Trophoblast cell (in vitro differentiated cells and primary cell): ENCODE measurements around the gene HAT1.

Source experiments
- DNase-seq, 2 donors: peaks; one replicate each; pipeline ENCODE4 v3.0.0-alpha.2; 2016
- H2AFZ ChIP-seq: 2 replicates; pipeline ENCODE4 v1.6.1; 2013; ENCODE audit warnings: low read length, moderate library complexity, mild to moderate bottlenecking; ENCODE audit not compliant: insufficient read depth, poor library complexity
- H2AK5ac ChIP-seq: 2 replicates; pipeline ENCODE4 v1.6.1; 2013; ENCODE audit warnings: mild to moderate bottlenecking, low read length
- H2BK120ac ChIP-seq: 2 replicates; pipeline ENCODE4 v1.6.1; 2013; ENCODE audit warnings: low read length, mild to moderate bottlenecking, moderate library complexity; ENCODE audit not compliant: insufficient read depth, poor library complexity
- H2BK12ac ChIP-seq: 2 replicates; pipeline ENCODE4 v1.6.1; 2013; ENCODE audit warnings: mild to moderate bottlenecking, low read length, moderate library complexity
- H2BK5ac ChIP-seq: 2 replicates; pipeline ENCODE4 v1.6.1; 2013; ENCODE audit warnings: low read length, low read depth, moderate library complexity, mild to moderate bottlenecking; ENCODE audit not compliant: poor library complexity
- H3K14ac ChIP-seq: 2 replicates; pipeline ENCODE4 v1.6.1; 2013; ENCODE audit warnings: mild to moderate bottlenecking, low read length
- H3K18ac ChIP-seq: 2 replicates; pipeline ENCODE4 v1.6.1; 2013; ENCODE audit warnings: mild to moderate bottlenecking, low read length
- H3K23ac ChIP-seq: 2 replicates; pipeline ENCODE4 v1.6.1; 2013; ENCODE audit warnings: low read length
- H3K27ac ChIP-seq: 2 replicates; pipeline ENCODE4 v1.5.1; 2013; ENCODE audit warnings: low read depth, mild to moderate bottlenecking, inconsistent platforms, low read length, moderate library complexity
- H3K27me3 ChIP-seq: 2 replicates; pipeline ENCODE4 v1.6.1; 2013; ENCODE audit warnings: inconsistent platforms, mild to moderate bottlenecking, low read length, moderate library complexity; ENCODE audit not compliant: insufficient read depth
- H3K36me3 ChIP-seq, 2 experiments: 1 replicate in 1 of 2; 2 replicates in 1 of 2; pipeline ENCODE4 v1.6.1; 2013; ENCODE audit warnings: low read length in 2 of 2, mild to moderate bottlenecking in 2 of 2, moderate library complexity in 1 of 2; ENCODE audit not compliant: insufficient read depth in 2 of 2, control insufficient read depth in 1 of 2
- H3K4ac ChIP-seq: 2 replicates; pipeline ENCODE4 v1.6.1; 2013; ENCODE audit warnings: low read depth, mild to moderate bottlenecking, low read length, moderate library complexity
- H3K4me1 ChIP-seq, 2 experiments: 1 replicate in 1 of 2; 2 replicates in 1 of 2; pipeline ENCODE4 v1.6.1; 2013; ENCODE audit warnings: low read length in 2 of 2, mild to moderate bottlenecking in 2 of 2, moderate library complexity in 1 of 2; ENCODE audit not compliant: insufficient read depth in 2 of 2, control insufficient read depth in 1 of 2
- H3K4me2 ChIP-seq: 2 replicates; pipeline ENCODE4 v1.6.1; 2013; ENCODE audit warnings: inconsistent platforms, mild to moderate bottlenecking, low read length, moderate library complexity
- H3K4me3 ChIP-seq: 2 replicates; pipeline ENCODE4 v1.5.1; 2013; ENCODE audit warnings: mild to moderate bottlenecking, low read depth, low read length, inconsistent platforms
- H3K79me1 ChIP-seq: one replicate; pipeline ENCODE4 v1.6.1; 2013; ENCODE audit warnings: low read length
- H3K79me2 ChIP-seq: 2 replicates; pipeline ENCODE4 v1.6.1; 2013; ENCODE audit warnings: low read length, mild to moderate bottlenecking; ENCODE audit not compliant: control insufficient read depth, insufficient read depth, poor library complexity
- H3K9ac ChIP-seq: 2 replicates; pipeline ENCODE4 v1.6.1; 2013; ENCODE audit warnings: mild to moderate bottlenecking, low read length
- H3K9me3 ChIP-seq: 2 replicates; pipeline ENCODE4 v1.6.1; 2013; ENCODE audit warnings: low read depth, mild to moderate bottlenecking, control low read depth, inconsistent platforms, low read length; ENCODE audit not compliant: insufficient read depth
- H4K12ac ChIP-seq: 2 replicates; pipeline ENCODE4 v1.6.1; 2013; ENCODE audit warnings: low read depth, mild to moderate bottlenecking, low read length, moderate library complexity
- H4K8ac ChIP-seq: 2 replicates; pipeline ENCODE4 v1.6.1; 2013; ENCODE audit warnings: low read depth, mild to moderate bottlenecking, low read length, moderate library complexity
- H4K91ac ChIP-seq: one replicate; pipeline ENCODE4 v1.6.1; 2013; ENCODE audit warnings: low read depth, mild to moderate bottlenecking, low read length, moderate library complexity
- WGBS: extraction: QIAGEN DNeasy Blood & Tissue Kit; methylation state at CpG from one replicate; pipeline ENCODE4 v1.1.7; 2013; ENCODE audit warnings: missing lambda C conversion rate; ENCODE audit not compliant: insufficient read length, insufficient coverage; ENCODE audit errors: extremely low coverage; 5-methylcytosine and 5-hydroxymethylcytosine counted together

HAT1 gene

GRCh38 chr2:172009823-172010222, 87.6 kb downstream of the HAT1 start:
- no peak overlapping the region for H3K4ac ChIP-seq
- DNase-seq: no peak
- no peak overlapping the region for H3K14ac ChIP-seq
- H2AK5ac ChIP-seq: no peak overlapping the region
- H3K4me3 ChIP-seq: no peak overlapping the region
- no peaks in the 10 kb centered on the region for H3K79me1 ChIP-seq
- H2BK12ac ChIP-seq: peak overlapping the region; percentile 46
- H4K12ac ChIP-seq: no peak overlapping the region
- no peak overlapping the region for H3K9ac ChIP-seq
- no peak overlapping the region for H3K4me2 ChIP-seq
- H3K27me3 ChIP-seq: no peaks in the 10 kb centered on the region
- no peak overlapping the region for H2AFZ ChIP-seq
- no peak overlapping the region for H3K23ac ChIP-seq
- no peak overlapping the region for H4K8ac ChIP-seq
- no peaks in the 10 kb centered on the region for H3K9me3 ChIP-seq
- H4K91ac ChIP-seq: no peak overlapping the region
- no peak overlapping the region for H2BK120ac ChIP-seq
- no peaks in the 10 kb centered on the region for H3K79me2 ChIP-seq
- no peak overlapping the region for H3K27ac ChIP-seq
- H3K18ac ChIP-seq: no peak overlapping the region
- H3K36me3 ChIP-seq: no peaks in the 10 kb centered on the region
- no peak overlapping the region for H2BK5ac ChIP-seq
- WGBS: no CpG with 5 or more reads among the region's 4 CpGs
- H3K4me1 ChIP-seq: peaks cover 2% of the 10 kb centered on the region in 2 experiments

- no peak overlapping the region for H4K12ac ChIP-seq
- no peak overlapping the region for H3K23ac ChIP-seq
- no peak overlapping the region for H3K27ac ChIP-seq
- no peak overlapping the region for H4K8ac ChIP-seq
- H3K27me3 ChIP-seq: no peaks in the 10 kb centered on the region
- H3K4me1 ChIP-seq: peaks cover 2% of the 10 kb centered on the region in 2 experiments
- no peak overlapping the region for H3K14ac ChIP-seq
- H2BK5ac ChIP-seq: no peak overlapping the region
- no peak overlapping the region for H3K18ac ChIP-seq
- WGBS: no CpG with 5 or more reads among the region's 11 CpGs
- no peak overlapping the region for H3K4me3 ChIP-seq
- no peak overlapping the region for H2BK12ac ChIP-seq
- H3K36me3 ChIP-seq: no peaks in the 10 kb centered on the region
- no peaks in the 10 kb centered on the region for H3K9me3 ChIP-seq
- no peaks in the 10 kb centered on the region for H3K79me1 ChIP-seq
- no peak overlapping the region for H2BK120ac ChIP-seq
- no peak overlapping the region for H4K91ac ChIP-seq
- H3K4ac ChIP-seq: no peak overlapping the region
- H3K79me2 ChIP-seq: no peaks in the 10 kb centered on the region
- H2AFZ ChIP-seq: no peak overlapping the region
- no peak overlapping the region for H3K9ac ChIP-seq
- H3K4me2 ChIP-seq: no peak overlapping the region
- no peak overlapping the region for H2AK5ac ChIP-seq
- DNase-seq: no peak
Observed at GRCh38 chr2:172011812-172012575, 89.7 kb downstream of the HAT1 start.

GRCh38 chr2:172012677-172013391, 90.6 kb downstream of the HAT1 start:
- Histone ChIP-seq H4K8ac (no peak overlapping the region), H2AFZ (no peak overlapping the region), H3K4me1 (peaks cover 2% of the 10 kb centered on the region in 2 experiments), H2AK5ac (no peak overlapping the region), H3K79me1 (no peaks in the 10 kb centered on the region), H4K91ac (no peak overlapping the region), H3K14ac (peak overlapping the region; percentile 45), H2BK12ac (peak overlapping the region; percentile 66), H3K79me2 (no peaks in the 10 kb centered on the region), H3K9me3 (no peaks in the 10 kb centered on the region), H2BK120ac (no peak overlapping the region), H3K4ac (no peak overlapping the region), H3K27me3 (no peaks in the 10 kb centered on the region), H3K23ac (no peak overlapping the region), H3K4me3 (no peak overlapping the region), H2BK5ac (no peak overlapping the region), H3K4me2 (no peak overlapping the region), H4K12ac (no peak overlapping the region), H3K36me3 (no peaks in the 10 kb centered on the region), H3K27ac (no peak overlapping the region), H3K9ac (no peak overlapping the region), H3K18ac (no peak overlapping the region)
- WGBS: no CpG with 5 or more reads among the region's 9 CpGs
- DNase-seq: no peak

GRCh38 chr2:172013396-172013795, 91.1 kb downstream of the HAT1 start:
- Histone ChIP-seq H3K9ac (no peak overlapping the region), H4K12ac (no peak overlapping the region), H3K4ac (no peak overlapping the region), H4K91ac (no peak overlapping the region), H3K4me1 (peaks cover 2% of the 10 kb centered on the region in 2 experiments), H3K4me3 (no peak overlapping the region), H3K27ac (no peak overlapping the region), H3K36me3 (no peaks in the 10 kb centered on the region), H2BK5ac (no peak overlapping the region), H2BK120ac (no peak overlapping the region), H3K23ac (no peak overlapping the region), H2AFZ (no peak overlapping the region), H3K27me3 (no peaks in the 10 kb centered on the region), H3K14ac (no peak overlapping the region), H4K8ac (no peak overlapping the region), H3K79me1 (no peaks in the 10 kb centered on the region), H3K9me3 (no peaks in the 10 kb centered on the region), H2BK12ac (peak overlapping the region; percentile 66), H3K18ac (no peak overlapping the region), H2AK5ac (peak overlapping the region; percentile 21), H3K4me2 (no peak overlapping the region), H3K79me2 (no peaks in the 10 kb centered on the region)
- WGBS: no CpG with 5 or more reads among the region's 4 CpGs
- DNase-seq: no peak
